H1 (cell line): ENCODE results near the gene NPC1L1. TPM values are rescaled to one million over a fixed set of nuclear protein-coding genes. Genes with fewer than 3 reads are reported as not detected.

Source experiments
- CTCF ChIP-seq, 3 experiments: IDR thresholded peaks; 1 replicate in 2 of 3; 2 replicates in 1 of 3; pipeline versions ENCODE4 v1.5.1 to v1.6.1; 2011; ENCODE audit warnings: low read length in 3 of 3, mild to moderate bottlenecking in 3 of 3, inconsistent platforms in 2 of 3, low read depth in 1 of 3, moderate library complexity in 1 of 3; ENCODE audit not compliant: insufficient read depth in 1 of 3; ENCODE audit errors: control extremely low read depth in 1 of 3
- polyA plus RNA-seq, 7 experiments: library from polyadenylated mRNA; depleted of rRNA in 3 of 7; stranded (reverse) in 5 of 7; unstranded in 2 of 7; fragments of >200 nt in 5 of 7; fragments of 200-250 nt in 2 of 7; gene quantifications; 1 replicate in 5 of 7; 2 replicates in 1 of 7; 4 replicates in 1 of 7; pipeline versions ENCODE4 v1.2.1 to v1.2.3, GENCODE V29; 2011 to 2013; ENCODE audit warnings: missing spikeins in 2 of 7, mixed read lengths in 2 of 7
- total RNA-seq: library from RNA; stranded (reverse); fragmentation: NEBNext Ultra II Directional; extraction: Animal tissue kit (Norgen Biotek cat#: 25700); gene quantifications from 2 replicates; pipeline ENCODE4 v1.2.1, GENCODE V29; 2021

Gene NPC1L1
- total and polyA plus RNA-seq, 2 of the 8 experiments (the other 6 are each of a cell fraction or from before 2014, with no cell fraction given), result 0.06 to 0.21 TPM

GRCh38 chr7:44524811-44525388 is 16.2 kb downstream of the NPC1L1 start (continued):
- no peak for TF ChIP-seq CTCF (IDR thresholded peaks at IDR 0.05; ENCODE audit: control extremely low read depth in 1 of 3, insufficient read depth in 1 of 3, low read depth in 1 of 3, low read length in 3 of 3)
